Epithelial cell of prostate (primary cell): Measurements from ENCODE around the gene GOLGA8T.
"Not testable (repeated sequence)": the region's sequence is repeated elsewhere in the genome, so short reads cannot be mapped to it uniquely, and the experiment has no call there.

ENCODE experiments used
- DNase-seq: peaks from one replicate; pipeline ENCODE4 v3.0.0-alpha.2; 2011; ENCODE audit warnings: low read depth, low spot score
- H3K27ac ChIP-seq: fragments of 450-650 bp; 2 replicates; pipeline ENCODE4 v1.5.1; 2017; ENCODE audit warnings: mild to moderate bottlenecking

The GOLGA8T gene

GRCh38 chr15:30187429-30187828 is 52.6 kb downstream of the GOLGA8T start:
- DNase-seq, H3K27ac ChIP-seq: not testable (repeated sequence)

- not testable (repeated sequence) for H3K27ac ChIP-seq, DNase-seq
These were observed 54.9 kb downstream of the GOLGA8T start for GRCh38 chr15:30189754-30190153.

GRCh38 chr15:30191143-30191542 is 56.3 kb downstream of the GOLGA8T start:
- H3K27ac ChIP-seq, DNase-seq: not testable (repeated sequence)

- not testable (repeated sequence) for DNase-seq, H3K27ac ChIP-seq
These were observed 56.8 kb downstream of the GOLGA8T start for GRCh38 chr15:30191639-30192038.

GRCh38 chr15:30192119-30192745 is 57.4 kb downstream of the GOLGA8T start:
- H3K27ac ChIP-seq: not testable (repeated sequence)

GRCh38 chr15:30192892-30193291 is 58.0 kb downstream of the GOLGA8T start:
- not testable (repeated sequence) for H3K27ac ChIP-seq, DNase-seq

More at GRCh38 chr15:30192119-30192745, 57.4 kb downstream of the GOLGA8T start:
- not testable (repeated sequence) for DNase-seq
